CD4-positive, alpha-beta T cell (primary cell): ENCODE data around the gene SLC22A5. TPM values are rescaled to one million over a fixed set of nuclear protein-coding genes. Genes with fewer than 3 reads are reported as not detected.

Experiments
- ATAC-seq: fragments of 200-7000 bp; cut with Tn5 transposase; one replicate; pipeline ENCODE4 v1.10.0; 2022; ENCODE audit warnings: mild to moderate bottlenecking; ENCODE audit not compliant: poor library complexity
- CTCF ChIA-PET: fragments of 350-600 bp; sonication (Branson Sonifier 250); formaldehyde crosslinking; loops from one replicate; lab custom pipeline; 2021; ENCODE audit warnings: antibody characterized with exemption, inconsistent platforms; lab: Charles Lee
- POLR2A ChIA-PET: fragments of 350-600 bp; sonication (Branson Sonifier 250); formaldehyde crosslinking; loops from one replicate; lab custom pipeline; 2021; ENCODE audit warnings: antibody characterized with exemption, inconsistent platforms; lab: Charles Lee
- DNase-seq, 14 experiments: peaks; one replicate each; pipeline ENCODE4 v3.0.0-alpha.2; 2013 to 2020; ENCODE audit warnings: mixed read lengths in 2 of 14
- H3K27ac ChIP-seq, 2 donors: one replicate each; pipeline versions ENCODE4 v1.5.1 to v1.7.0; 2013; ENCODE audit warnings: low read length in 2 of 2, low read depth in 1 of 2, mild to moderate bottlenecking in 1 of 2
- H3K27me3 ChIP-seq, 2 experiments: 1 replicate in 1 of 2; 2 replicates in 1 of 2; pipeline versions ENCODE4 v1.6.1 to v1.7.0; 2013; ENCODE audit warnings: low read length in 2 of 2, control low read depth in 1 of 2, mild to moderate bottlenecking in 1 of 2, moderate library complexity in 1 of 2; ENCODE audit not compliant: insufficient read depth in 2 of 2, control insufficient read depth in 1 of 2
- H3K36me3 ChIP-seq: one replicate; pipeline ENCODE4 v1.6.1; 2013; ENCODE audit warnings: low read length, control low read depth; ENCODE audit not compliant: insufficient read depth
- H3K4me1 ChIP-seq: one replicate; pipeline ENCODE4 v1.6.1; 2013; ENCODE audit warnings: low read length, control low read depth; ENCODE audit not compliant: insufficient read depth
- H3K4me3 ChIP-seq: one replicate; pipeline ENCODE4 v1.5.1; 2013; ENCODE audit warnings: mild to moderate bottlenecking, low read length, moderate library complexity
- H3K9me3 ChIP-seq, 2 experiments: 1 replicate in 1 of 2; 2 replicates in 1 of 2; pipeline versions ENCODE4 v1.6.1 to v1.7.0; 2013; ENCODE audit warnings: low read length in 2 of 2, mild to moderate bottlenecking in 2 of 2, control low read depth in 1 of 2, moderate library complexity in 1 of 2; ENCODE audit not compliant: control insufficient read depth in 1 of 2, insufficient read depth in 1 of 2
- H3K27ac Mint-ChIP-seq: one replicate; pipeline ENCODE4 v1.8.0; 2020; ENCODE audit warnings: mixed read lengths
- H3K27me3 Mint-ChIP-seq: one replicate; pipeline ENCODE4 v1.8.0; 2021; ENCODE audit warnings: mixed read lengths
- H3K36me3 Mint-ChIP-seq: one replicate; pipeline ENCODE4 v1.8.0; 2021; ENCODE audit warnings: low read depth, mixed read lengths
- H3K4me1 Mint-ChIP-seq: one replicate; pipeline ENCODE4 v1.8.0; 2021; ENCODE audit warnings: low read depth, mixed read lengths
- H3K4me3 Mint-ChIP-seq: one replicate; pipeline ENCODE4 v1.8.0; 2020; ENCODE audit warnings: mild to moderate bottlenecking, mixed read lengths
- H3K9me3 Mint-ChIP-seq: one replicate; pipeline ENCODE4 v1.8.0; 2020; ENCODE audit warnings: mixed read lengths
- CTCF ChIP-seq: fragments of 200-600 bp; IDR thresholded peaks from one replicate; pipeline ENCODE4 v1.8.0; 2022; ENCODE audit warnings: antibody characterized with exemption, mild to moderate bottlenecking
- intact Hi-C, 2 experiments: fragments of 100-400 bp; cut with DNase I in 1 of 2; cut with micrococcal nuclease in 1 of 2; formaldehyde crosslinking; loops; one replicate each; pipeline versions ENCODE4 v1.15.1 to v1.9.0; 2023 to 2025; cut with DNase I, micrococcal nuclease
- total RNA-seq, 174 experiments: library from RNA in 2 of 174; stranded (reverse) in 2 of 174; gene quantifications; one replicate each; pipeline ENCODE4 v1.2.3 and lab custom pipeline; 2021 to 2026

SLC22A5 gene
- total RNA-seq, 2 experiments from 2014 or later, result 4.3 to 4.5 TPM

DNA sequence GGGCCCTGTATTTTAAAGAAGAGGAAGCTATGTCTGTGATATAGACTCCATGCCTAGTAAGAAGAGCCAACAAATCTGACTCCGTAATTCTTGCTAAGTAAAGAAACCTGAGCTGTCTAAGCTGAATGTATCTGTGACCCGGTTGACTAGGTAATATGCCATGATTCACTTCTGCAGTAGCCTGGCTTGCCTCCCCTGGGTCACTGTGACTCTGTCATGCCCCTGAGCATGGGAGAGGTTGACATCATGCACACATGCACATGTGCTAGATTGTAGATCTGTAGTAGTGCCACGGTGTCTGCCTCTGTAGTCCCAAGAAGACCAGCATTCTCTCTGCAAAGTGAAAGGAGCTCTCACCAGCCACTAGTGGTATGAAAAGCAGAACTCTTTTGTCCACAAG is 9.1 kb downstream of the SLC22A5 start:
- no peaks in the 10 kb centered on the region for H3K4me1 ChIP-seq
- intact Hi-C loops, result no loop called here
- peaks cover 5% of the 10 kb centered on the region for H3K36me3 ChIP-seq
- ATAC-seq (no peak), DNase-seq (no peak)
- H3K4me3 ChIP-seq, result no peak overlapping the region
- H3K27me3 Mint-ChIP-seq, result no peaks in the 10 kb centered on the region
- H3K9me3 Mint-ChIP-seq, result no peaks in the 10 kb centered on the region
- CTCF ChIA-PET, result no interaction called here
- no peaks in the 10 kb centered on the region for H3K36me3 Mint-ChIP-seq
- H3K4me1 Mint-ChIP-seq, result no peaks in the 10 kb centered on the region
- H3K4me3 Mint-ChIP-seq, result no peak overlapping the region
- H3K27ac ChIP-seq, result no peak overlapping the region
- POLR2A ChIA-PET, result interaction anchor here (0.8 to 1.2 kb wide), 2 partner anchors 112 to 122 kb away, joined by 3 read pairs; partner anchors contain the start of gene IRF1
- H3K9me3 ChIP-seq, result no peaks in the 10 kb centered on the region
- no peak for TF ChIP-seq CTCF
- no peak overlapping the region for H3K27ac Mint-ChIP-seq
- no peaks in the 10 kb centered on the region for H3K27me3 ChIP-seq

- CTCF ChIA-PET, result no interaction called here
- Histone ChIP-seq H3K27ac (no peak overlapping the region), H3K9me3 (no peaks in the 10 kb centered on the region), H3K4me1 (peaks cover 3% of the 10 kb centered on the region), H3K36me3 (peaks cover 5% of the 10 kb centered on the region), H3K27me3 (no peaks in the 10 kb centered on the region), H3K4me3 (no peak overlapping the region)
- peaks cover under 1% of the 10 kb centered on the region for H3K4me1 Mint-ChIP-seq
- H3K27me3 Mint-ChIP-seq, result no peaks in the 10 kb centered on the region
- intact Hi-C loops, result loop anchor here in 1 of 2 experiments (10.0 kb wide), 1 partner anchor 315 kb away; the partner anchor contains the start of gene IL3
- H3K9me3 Mint-ChIP-seq, result no peaks in the 10 kb centered on the region
- TF ChIP-seq CTCF, result no peak
- DNase-seq (no peak), ATAC-seq (no peak)
- H3K27ac Mint-ChIP-seq, result no peak overlapping the region
- POLR2A ChIA-PET, result no interaction called here
- H3K36me3 Mint-ChIP-seq, result no peaks in the 10 kb centered on the region
- no peak overlapping the region for H3K4me3 Mint-ChIP-seq
These were observed 10.5 kb downstream of the SLC22A5 start for GRCh38 chr5:132380047-132380446.

- H3K27ac ChIP-seq, result no peak overlapping the region
- peaks cover 5% of the 10 kb centered on the region for H3K36me3 ChIP-seq
- ChIA-PET POLR2A (no interaction called here), CTCF (interaction anchor here (0.9 kb wide), 1 partner anchor 146 kb away, joined by 3 read pairs; no protein-coding TSS in a partner anchor)
- H3K27ac Mint-ChIP-seq, result no peak overlapping the region
- no peaks in the 10 kb centered on the region for H3K27me3 ChIP-seq
- peaks cover 10% of the 10 kb centered on the region for H3K4me1 ChIP-seq
- intact Hi-C loops, result loop anchor here in 1 of 2 experiments (10.0 kb wide), 1 partner anchor 316 kb away; the partner anchor contains the start of gene IL3
- no peaks in the 10 kb centered on the region for H3K27me3 Mint-ChIP-seq
- no peak overlapping the region for H3K4me3 ChIP-seq
- DNase-seq (no peak), ATAC-seq (no peak)
- H3K9me3 ChIP-seq, result no peaks in the 10 kb centered on the region
- H3K4me1 Mint-ChIP-seq, result peaks cover 8% of the 10 kb centered on the region
- H3K9me3 Mint-ChIP-seq, result no peaks in the 10 kb centered on the region
- TF ChIP-seq CTCF, result no peak
- no peaks in the 10 kb centered on the region for H3K36me3 Mint-ChIP-seq
- no peak overlapping the region for H3K4me3 Mint-ChIP-seq
These were observed 11.2 kb downstream of the SLC22A5 start for GRCh38 chr5:132380741-132381140.
